Thyroid gland (tissue), 4 donors: ENCODE data around the gene LHCGR.

ENCODE experiments used
- POLR2A ChIP-seq, 2 donors: fragments of 450-650 bp; IDR thresholded peaks; one replicate each; pipeline ENCODE4 v1.6.1; 2017; ENCODE audit warnings: antibody characterized with exemption in 2 of 2, mild to moderate bottlenecking in 2 of 2, moderate library complexity in 1 of 2
- TF ChIP-seq, protein P1 (sequence below), 6 experiments: fragments of 200-600 bp in 3 of 6; fragments of 450-650 bp in 3 of 6; sonication (generic) in 3 of 6; IDR thresholded peaks; one replicate each; pipeline ENCODE4 v1.5.1; 2016 to 2019; ENCODE audit warnings: antibody characterized with exemption in 6 of 6, mild to moderate bottlenecking in 2 of 6, inconsistent platforms in 1 of 6, moderate library complexity in 1 of 6

GRCh38 chr2:48685126-48685525 is 70.4 kb downstream of the LHCGR start:
- TF ChIP-seq, protein P1, sequence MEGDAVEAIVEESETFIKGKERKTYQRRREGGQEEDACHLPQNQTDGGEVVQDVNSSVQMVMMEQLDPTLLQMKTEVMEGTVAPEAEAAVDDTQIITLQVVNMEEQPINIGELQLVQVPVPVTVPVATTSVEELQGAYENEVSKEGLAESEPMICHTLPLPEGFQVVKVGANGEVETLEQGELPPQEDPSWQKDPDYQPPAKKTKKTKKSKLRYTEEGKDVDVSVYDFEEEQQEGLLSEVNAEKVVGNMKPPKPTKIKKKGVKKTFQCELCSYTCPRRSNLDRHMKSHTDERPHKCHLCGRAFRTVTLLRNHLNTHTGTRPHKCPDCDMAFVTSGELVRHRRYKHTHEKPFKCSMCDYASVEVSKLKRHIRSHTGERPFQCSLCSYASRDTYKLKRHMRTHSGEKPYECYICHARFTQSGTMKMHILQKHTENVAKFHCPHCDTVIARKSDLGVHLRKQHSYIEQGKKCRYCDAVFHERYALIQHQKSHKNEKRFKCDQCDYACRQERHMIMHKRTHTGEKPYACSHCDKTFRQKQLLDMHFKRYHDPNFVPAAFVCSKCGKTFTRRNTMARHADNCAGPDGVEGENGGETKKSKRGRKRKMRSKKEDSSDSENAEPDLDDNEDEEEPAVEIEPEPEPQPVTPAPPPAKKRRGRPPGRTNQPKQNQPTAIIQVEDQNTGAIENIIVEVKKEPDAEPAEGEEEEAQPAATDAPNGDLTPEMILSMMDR (IDR thresholded peaks at IDR 0.05) = no peak
- no peak for TF ChIP-seq POLR2A (IDR thresholded peaks at IDR 0.05)
